ENCODE measurements around the gene B3GAT1. TPM values are rescaled to one million over a fixed set of nuclear protein-coding genes. Genes with fewer than 3 reads are reported as not detected.
A peak's percentile ranks its signal among the peaks of the same experiment; 100 is the strongest.

B3GAT1 gene
- total and polyA plus RNA-seq, 5 experiments from 2014 or later = 0.05 TPM; not detected in 4

DNA sequence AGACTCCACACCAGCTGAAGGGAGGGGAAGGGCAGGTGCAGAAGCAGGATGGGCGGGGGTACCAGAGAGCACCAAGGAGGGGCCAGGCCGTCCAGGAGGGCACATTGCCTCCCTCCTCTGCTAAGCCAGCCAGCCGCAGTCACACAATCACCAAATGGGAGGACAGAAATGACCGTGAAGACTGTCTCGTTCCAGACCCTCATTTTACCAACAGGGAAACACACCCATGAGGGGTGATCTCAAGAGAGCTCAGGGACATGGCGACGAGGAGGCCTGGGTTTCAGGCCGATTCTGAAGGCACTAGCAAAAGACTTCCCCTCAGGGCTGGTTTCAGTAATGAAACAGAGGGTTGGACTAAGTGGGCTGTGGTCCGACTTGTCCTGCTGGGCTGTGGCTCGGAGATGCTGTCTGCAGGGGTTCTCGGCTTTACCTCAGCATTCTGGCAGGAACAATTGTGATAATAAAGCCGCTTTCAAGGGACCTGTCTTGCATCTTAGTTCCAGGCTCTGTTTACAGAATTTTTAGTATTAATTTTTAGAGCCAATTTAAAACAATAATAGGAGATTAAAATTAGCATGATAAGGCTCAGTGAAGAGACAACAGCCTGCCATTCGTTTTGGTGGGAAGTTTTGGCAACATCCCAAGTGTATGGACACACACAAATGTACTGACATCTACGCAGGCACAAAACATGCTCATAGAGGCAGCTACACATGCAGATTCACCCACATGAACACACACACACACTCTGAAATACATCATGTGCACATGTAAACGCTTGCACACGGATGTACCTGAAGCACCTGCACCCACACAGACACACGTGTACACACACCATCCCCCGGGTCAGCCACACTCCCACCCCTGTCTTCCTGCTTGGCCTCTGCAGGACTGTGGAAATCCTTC is 2.0 kb upstream of the B3GAT1 start:
- H3K9me3 Mint-ChIP-seq = no peaks in the 10 kb centered on the region
- ATAC-seq (no peak), DNase-seq (no peak)
- no peak overlapping the region for H3K27ac Mint-ChIP-seq
- peak overlapping the region in 9 of 10 donors; percentile 41 to 79 (median 71) for H3K4me3 Mint-ChIP-seq
- peaks cover 17 to 28% (median 22%) of the 10 kb centered on the region in 4 donors for H3K4me1 Mint-ChIP-seq
- peaks cover 0 to 2% (median 0%) of the 10 kb centered on the region in 3 donors for H3K36me3 Mint-ChIP-seq
- peaks cover 36 to 81% (median 65%) of the 10 kb centered on the region in 5 donors for H3K27me3 Mint-ChIP-seq
- POLR2A ChIA-PET = no interaction called here

DNA sequence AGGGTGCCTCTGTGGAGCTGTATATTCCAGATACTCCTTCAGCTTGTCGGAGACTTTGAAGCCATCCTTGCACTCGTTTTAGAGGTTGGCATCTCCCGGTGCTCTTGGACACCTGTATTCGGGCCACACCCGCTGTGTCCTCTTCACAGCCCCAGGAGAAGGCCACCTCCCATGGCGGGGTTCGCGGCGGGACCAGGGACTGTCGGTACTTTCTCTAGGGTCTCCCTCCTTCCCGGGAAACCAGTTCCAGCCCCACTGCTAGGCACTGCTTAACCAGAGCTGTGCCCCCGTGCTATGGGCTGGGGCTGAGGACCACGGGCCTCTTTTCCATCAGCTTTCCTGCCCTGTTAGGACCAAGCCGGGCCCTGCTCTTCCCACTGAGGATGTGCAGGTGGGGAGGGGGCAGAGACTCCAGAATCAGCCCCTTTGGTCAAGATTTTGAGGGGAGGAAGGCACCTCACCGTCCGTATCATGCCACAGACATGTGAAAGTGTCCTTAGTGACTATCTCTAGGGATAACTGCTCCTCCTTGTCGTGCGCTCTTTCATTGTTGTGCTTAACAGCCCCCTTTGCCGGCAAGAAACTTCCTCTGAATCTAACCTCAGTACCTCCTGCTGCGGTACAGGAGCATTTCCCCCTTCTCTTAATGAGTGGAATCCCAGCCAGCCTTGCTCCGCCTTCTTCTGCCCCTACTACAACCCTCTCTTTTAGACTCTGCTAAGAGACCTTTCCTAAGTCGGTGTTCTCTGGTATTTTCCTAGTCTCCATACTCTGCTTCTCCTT is 1.2 kb upstream of the B3GAT1 start:
- DNase-seq (no peak), ATAC-seq (peak in 1 of 2 donors; percentile 20)
- peaks cover 36 to 74% (median 60%) of the 10 kb centered on the region in 5 donors for H3K27me3 Mint-ChIP-seq
- peak overlapping the region in 1 of 10 donors; percentile 37 for H3K27ac Mint-ChIP-seq
- peaks cover 0 to 2% (median 0%) of the 10 kb centered on the region in 3 donors for H3K36me3 Mint-ChIP-seq
- POLR2A ChIA-PET = no interaction called here
- H3K4me3 Mint-ChIP-seq = peak overlapping the region; percentile 41 to 79 (median 73)
- H3K9me3 Mint-ChIP-seq = no peaks in the 10 kb centered on the region
- peaks cover 17 to 28% (median 22%) of the 10 kb centered on the region in 4 donors for H3K4me1 Mint-ChIP-seq

DNA sequence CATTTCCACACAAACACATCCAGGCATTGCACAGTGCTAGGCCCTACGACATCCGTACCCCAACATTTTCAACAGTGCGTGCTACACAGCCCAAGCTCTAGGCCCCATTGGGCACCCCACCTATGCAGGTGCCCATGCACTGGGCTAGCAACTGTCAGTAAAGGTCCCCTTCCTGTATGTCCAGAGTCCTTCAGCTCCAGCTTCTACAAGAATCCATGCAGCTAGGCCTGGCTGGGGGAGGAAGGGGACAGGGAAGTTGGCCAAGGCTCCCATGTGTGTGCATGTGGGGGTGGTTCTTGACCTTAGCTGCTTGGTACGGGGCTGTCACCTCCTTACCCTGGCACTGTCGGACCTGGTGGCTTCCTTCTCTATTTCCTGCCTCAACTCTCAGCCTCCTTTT is 1.3 kb downstream of the B3GAT1 start:
- DNase-seq = no peak
- Mint-ChIP-seq H3K27me3 (peaks cover 35 to 70% (median 56%) of the 10 kb centered on the region in 5 donors), H3K4me3 (peak overlapping the region; percentile 45 to 80 (median 71)), H3K36me3 (peaks cover 0 to 2% (median 0%) of the 10 kb centered on the region in 3 donors), H3K4me1 (peaks cover 17 to 28% (median 22%) of the 10 kb centered on the region in 4 donors), H3K27ac (no peak overlapping the region), H3K9me3 (no peaks in the 10 kb centered on the region)
- no peak for ATAC-seq
- POLR2A ChIA-PET = no interaction called here

GRCh38 chr11:134409552-134410429 is 2.3 kb downstream of the B3GAT1 start:
- Mint-ChIP-seq H3K4me3 (peak overlapping the region in 5 of 10 donors; percentile 26 to 77 (median 71)), H3K9me3 (no peaks in the 10 kb centered on the region), H3K4me1 (peaks cover 15 to 28% (median 22%) of the 10 kb centered on the region in 4 donors), H3K27ac (peak overlapping the region in 1 of 10 donors; percentile 20), H3K27me3 (peaks cover 29 to 66% (median 57%) of the 10 kb centered on the region in 5 donors), H3K36me3 (peaks cover 0 to 2% (median 0%) of the 10 kb centered on the region in 3 donors)
- DNase-seq (no peak), ATAC-seq (no peak)
- POLR2A ChIA-PET = no interaction called here

GRCh38 chr11:134407923-134408322 is 4.1 kb downstream of the B3GAT1 start:
- no peak overlapping the region for H3K4me3 Mint-ChIP-seq
- ATAC-seq (no peak), DNase-seq (no peak)
- POLR2A ChIA-PET = no interaction called here
- no peaks in the 10 kb centered on the region for H3K9me3 Mint-ChIP-seq
- peaks cover 26 to 59% (median 55%) of the 10 kb centered on the region in 5 donors for H3K27me3 Mint-ChIP-seq
- peaks cover 0 to 2% (median 0%) of the 10 kb centered on the region in 3 donors for H3K36me3 Mint-ChIP-seq
- peaks cover 10 to 21% (median 17%) of the 10 kb centered on the region in 4 donors for H3K4me1 Mint-ChIP-seq
- H3K27ac Mint-ChIP-seq = no peak overlapping the region

- peaks cover 0 to 2% (median 0%) of the 10 kb centered on the region in 3 donors for H3K36me3 Mint-ChIP-seq
- DNase-seq (no peak), ATAC-seq (no peak)
- POLR2A ChIA-PET = no interaction called here
- no peaks in the 10 kb centered on the region for H3K9me3 Mint-ChIP-seq
- H3K4me3 Mint-ChIP-seq = no peak overlapping the region
- peaks cover 9 to 20% (median 16%) of the 10 kb centered on the region in 4 donors for H3K4me1 Mint-ChIP-seq
- peaks cover 26 to 61% (median 55%) of the 10 kb centered on the region in 5 donors for H3K27me3 Mint-ChIP-seq
- no peak overlapping the region for H3K27ac Mint-ChIP-seq
These were observed 4.7 kb downstream of the B3GAT1 start for GRCh38 chr11:134407321-134407828.

DNA sequence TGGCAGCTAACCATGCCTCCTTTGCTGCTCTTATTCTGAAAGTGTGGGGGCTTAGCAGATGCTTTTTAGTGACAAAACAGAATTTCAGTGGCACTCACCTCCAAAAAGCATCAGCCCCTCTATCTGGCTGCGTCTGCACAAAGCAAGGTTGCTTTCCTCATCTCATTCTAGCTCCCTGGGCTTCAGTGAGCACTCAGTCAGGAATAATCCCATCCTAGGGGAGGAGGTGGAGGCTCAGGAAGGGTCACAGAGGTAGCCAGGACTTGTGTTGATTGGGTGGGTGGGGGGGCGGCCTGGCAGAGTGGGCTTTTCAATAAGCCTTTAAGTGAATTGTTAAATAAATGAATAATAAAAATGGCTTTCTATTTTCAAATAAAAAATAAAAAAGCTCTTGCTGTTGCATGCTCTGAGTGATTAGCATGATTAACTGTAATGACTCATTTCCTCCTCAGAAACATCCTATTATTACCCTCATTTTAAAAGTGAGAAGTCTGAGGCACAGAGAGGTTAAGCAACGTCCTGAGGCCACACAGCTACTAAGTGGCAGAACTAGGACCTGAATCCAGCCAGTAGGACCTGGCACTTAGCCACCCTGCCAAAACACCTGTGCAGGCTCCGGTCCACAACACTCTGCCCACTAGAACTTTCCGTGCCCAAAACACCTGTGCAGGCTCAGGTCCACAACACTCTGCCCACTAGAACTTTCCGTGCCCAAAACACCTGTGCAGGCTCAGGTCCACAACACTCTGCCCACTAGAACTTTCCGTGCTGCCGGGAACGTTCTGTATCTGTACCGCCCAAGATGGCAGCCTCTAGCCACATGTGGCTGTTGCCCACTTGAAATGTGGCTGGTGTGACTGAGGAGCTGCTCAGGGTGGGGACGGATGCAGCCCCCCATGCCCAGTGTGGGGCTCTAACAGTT is 5.5 kb downstream of the B3GAT1 start:
- H3K4me1 Mint-ChIP-seq = peaks cover 9 to 19% (median 16%) of the 10 kb centered on the region in 4 donors
- H3K36me3 Mint-ChIP-seq = peaks cover 0 to 2% (median 0%) of the 10 kb centered on the region in 3 donors
- H3K4me3 Mint-ChIP-seq = peak overlapping the region in 1 of 10 donors; percentile 18
- no peaks in the 10 kb centered on the region for H3K9me3 Mint-ChIP-seq
- H3K27ac Mint-ChIP-seq = peak overlapping the region in 1 of 10 donors; percentile 18
- POLR2A ChIA-PET = no interaction called here
- peaks cover 26 to 65% (median 55%) of the 10 kb centered on the region in 5 donors for H3K27me3 Mint-ChIP-seq
- ATAC-seq (no peak), DNase-seq (no peak)

DNA sequence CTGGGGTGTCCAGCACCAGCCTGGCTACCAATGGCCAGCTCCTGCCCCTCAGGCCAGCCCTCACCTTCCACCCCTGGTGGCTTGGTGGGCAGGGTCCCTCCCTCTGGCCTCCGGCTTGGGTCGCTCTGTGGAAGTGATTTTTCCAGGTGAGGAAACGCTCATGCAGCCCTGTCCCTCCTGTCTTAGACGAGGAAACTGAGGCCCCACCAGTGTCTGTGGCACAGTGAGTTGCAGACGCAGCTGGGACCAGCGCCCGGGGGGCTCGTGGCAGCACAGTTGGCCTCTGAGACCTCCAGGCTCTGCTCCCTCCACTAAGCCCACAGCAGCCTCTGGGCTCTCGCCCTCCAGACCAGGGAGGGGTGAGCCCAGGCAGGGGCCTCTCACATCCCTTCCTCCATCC is 6.2 kb downstream of the B3GAT1 start:
- peaks cover 5 to 13% (median 10%) of the 10 kb centered on the region in 4 donors for H3K4me1 Mint-ChIP-seq
- DNase-seq (no peak), ATAC-seq (no peak)
- no peak overlapping the region for H3K4me3 Mint-ChIP-seq
- peaks cover 29 to 64% (median 55%) of the 10 kb centered on the region in 5 donors for H3K27me3 Mint-ChIP-seq
- no peak overlapping the region for H3K27ac Mint-ChIP-seq
- POLR2A ChIA-PET = no interaction called here
- peaks cover 0 to 2% (median 0%) of the 10 kb centered on the region in 3 donors for H3K36me3 Mint-ChIP-seq
- H3K9me3 Mint-ChIP-seq = no peaks in the 10 kb centered on the region

DNA sequence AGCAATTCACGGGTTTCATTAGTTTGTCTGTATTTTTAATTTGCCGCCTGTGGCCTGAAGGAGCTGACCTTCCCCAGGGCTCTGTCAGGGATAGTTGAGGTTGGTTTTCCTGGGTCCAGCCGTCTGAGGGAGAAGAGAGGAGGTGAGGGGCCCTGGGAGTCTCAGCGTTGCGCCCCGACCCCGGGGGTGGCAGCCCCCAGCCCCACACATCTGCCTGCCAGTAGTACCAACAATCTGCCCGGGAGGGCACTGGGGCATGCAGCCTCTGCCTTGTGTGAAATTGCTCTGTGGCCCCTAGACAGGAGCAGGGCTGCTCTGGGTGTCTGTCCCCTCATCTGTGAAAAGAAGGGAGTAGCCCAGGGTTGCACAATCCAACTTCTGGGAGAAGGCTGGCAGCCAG is 6.6 kb downstream of the B3GAT1 start:
- H3K27ac Mint-ChIP-seq = no peak overlapping the region
- ATAC-seq = no peak
- no peaks in the 10 kb centered on the region for H3K9me3 Mint-ChIP-seq
- peaks cover 4 to 8% (median 6%) of the 10 kb centered on the region in 4 donors for H3K4me1 Mint-ChIP-seq
- peaks cover 26 to 64% (median 55%) of the 10 kb centered on the region in 5 donors for H3K27me3 Mint-ChIP-seq
- H3K36me3 Mint-ChIP-seq = peaks cover 0 to 2% (median 0%) of the 10 kb centered on the region in 3 donors
- H3K4me3 Mint-ChIP-seq = no peak overlapping the region
- no peak for DNase-seq
- POLR2A ChIA-PET = no interaction called here

DNA sequence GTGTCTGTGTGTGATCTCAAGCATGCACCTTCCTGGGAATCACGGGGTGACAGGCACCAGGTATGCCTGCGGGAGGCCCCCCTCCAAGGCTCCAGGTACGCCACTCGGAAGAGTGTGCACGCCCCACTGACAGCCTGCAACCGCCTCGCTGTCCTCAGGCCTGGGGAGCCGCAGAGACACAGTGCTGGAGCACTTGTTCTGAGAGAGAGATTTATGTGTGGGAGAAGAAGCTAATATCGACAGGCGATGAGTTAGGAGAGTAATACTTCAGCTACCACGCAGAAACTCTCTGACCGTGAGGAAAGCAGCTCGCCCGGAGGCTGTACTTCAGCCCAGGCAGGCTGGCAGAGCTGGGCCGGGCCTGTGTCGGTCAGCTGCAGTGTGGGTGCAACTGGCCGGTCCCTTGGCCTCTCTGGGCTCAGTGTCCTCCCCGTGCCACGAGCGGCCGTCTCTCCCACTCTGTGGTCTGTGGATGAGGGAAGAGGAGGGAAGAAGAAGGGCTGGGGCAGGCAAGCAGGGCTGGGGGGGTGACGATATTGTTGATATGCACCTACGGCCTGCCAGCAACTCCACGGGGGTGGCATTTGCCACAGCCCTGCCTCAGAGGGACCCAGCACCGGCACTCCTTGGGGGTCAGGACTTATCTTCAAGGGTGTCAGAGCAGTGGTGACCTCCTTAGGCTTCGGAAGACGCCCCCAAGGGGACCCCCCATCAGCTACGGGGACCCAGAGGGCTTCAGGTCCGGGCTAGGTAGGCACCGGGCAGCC is 7.3 kb downstream of the B3GAT1 start:
- H3K36me3 Mint-ChIP-seq = peaks cover 0 to 1% (median 0%) of the 10 kb centered on the region in 3 donors
- ATAC-seq (no peak), DNase-seq (no peak)
- peaks cover 20 to 60% (median 55%) of the 10 kb centered on the region in 5 donors for H3K27me3 Mint-ChIP-seq
- H3K4me3 Mint-ChIP-seq = no peak overlapping the region
- H3K27ac Mint-ChIP-seq = no peak overlapping the region
- H3K4me1 Mint-ChIP-seq = peaks cover 0 to 2% (median under 1%) of the 10 kb centered on the region in 4 donors
- no peaks in the 10 kb centered on the region for H3K9me3 Mint-ChIP-seq
- POLR2A ChIA-PET = no interaction called here

All from naive thymus-derived CD8-positive, alpha-beta T cell (primary cell).